CD4-positive, alpha-beta T cell (primary cell): ENCODE results near the gene DCPS. TPM values are rescaled to one million over a fixed set of nuclear protein-coding genes. Genes with fewer than 3 reads are reported as not detected.
A peak's percentile ranks its signal among the peaks of the same experiment; 100 is the strongest.
"Not testable (repeated sequence)": the region's sequence is repeated elsewhere in the genome, so short reads cannot be mapped to it uniquely, and the experiment has no call there.

Source experiments
- ATAC-seq: fragments of 200-7000 bp; cut with Tn5 transposase; one replicate; pipeline ENCODE4 v1.10.0; 2022; ENCODE audit warnings: mild to moderate bottlenecking; ENCODE audit not compliant: poor library complexity
- CTCF ChIA-PET: fragments of 350-600 bp; sonication (Branson Sonifier 250); formaldehyde crosslinking; loops from one replicate; lab custom pipeline; 2021; ENCODE audit warnings: antibody characterized with exemption, inconsistent platforms; lab: Charles Lee
- POLR2A ChIA-PET: fragments of 350-600 bp; sonication (Branson Sonifier 250); formaldehyde crosslinking; loops from one replicate; lab custom pipeline; 2021; ENCODE audit warnings: antibody characterized with exemption, inconsistent platforms; lab: Charles Lee
- DNase-seq, 14 experiments: peaks; one replicate each; pipeline ENCODE4 v3.0.0-alpha.2; 2013 to 2020; ENCODE audit warnings: mixed read lengths in 2 of 14
- H3K27ac ChIP-seq, 2 donors: one replicate each; pipeline versions ENCODE4 v1.5.1 to v1.7.0; 2013; ENCODE audit warnings: low read length in 2 of 2, low read depth in 1 of 2, mild to moderate bottlenecking in 1 of 2
- H3K27me3 ChIP-seq, 2 experiments: 1 replicate in 1 of 2; 2 replicates in 1 of 2; pipeline versions ENCODE4 v1.6.1 to v1.7.0; 2013; ENCODE audit warnings: low read length in 2 of 2, control low read depth in 1 of 2, mild to moderate bottlenecking in 1 of 2, moderate library complexity in 1 of 2; ENCODE audit not compliant: insufficient read depth in 2 of 2, control insufficient read depth in 1 of 2
- H3K36me3 ChIP-seq: one replicate; pipeline ENCODE4 v1.6.1; 2013; ENCODE audit warnings: low read length, control low read depth; ENCODE audit not compliant: insufficient read depth
- H3K4me1 ChIP-seq: one replicate; pipeline ENCODE4 v1.6.1; 2013; ENCODE audit warnings: low read length, control low read depth; ENCODE audit not compliant: insufficient read depth
- H3K4me3 ChIP-seq: one replicate; pipeline ENCODE4 v1.5.1; 2013; ENCODE audit warnings: mild to moderate bottlenecking, low read length, moderate library complexity
- H3K9me3 ChIP-seq, 2 experiments: 1 replicate in 1 of 2; 2 replicates in 1 of 2; pipeline versions ENCODE4 v1.6.1 to v1.7.0; 2013; ENCODE audit warnings: low read length in 2 of 2, mild to moderate bottlenecking in 2 of 2, control low read depth in 1 of 2, moderate library complexity in 1 of 2; ENCODE audit not compliant: control insufficient read depth in 1 of 2, insufficient read depth in 1 of 2
- H3K27ac Mint-ChIP-seq: one replicate; pipeline ENCODE4 v1.8.0; 2020; ENCODE audit warnings: mixed read lengths
- H3K27me3 Mint-ChIP-seq: one replicate; pipeline ENCODE4 v1.8.0; 2021; ENCODE audit warnings: mixed read lengths
- H3K36me3 Mint-ChIP-seq: one replicate; pipeline ENCODE4 v1.8.0; 2021; ENCODE audit warnings: low read depth, mixed read lengths
- H3K4me1 Mint-ChIP-seq: one replicate; pipeline ENCODE4 v1.8.0; 2021; ENCODE audit warnings: low read depth, mixed read lengths
- H3K4me3 Mint-ChIP-seq: one replicate; pipeline ENCODE4 v1.8.0; 2020; ENCODE audit warnings: mild to moderate bottlenecking, mixed read lengths
- H3K9me3 Mint-ChIP-seq: one replicate; pipeline ENCODE4 v1.8.0; 2020; ENCODE audit warnings: mixed read lengths
- CTCF ChIP-seq: fragments of 200-600 bp; IDR thresholded peaks from one replicate; pipeline ENCODE4 v1.8.0; 2022; ENCODE audit warnings: antibody characterized with exemption, mild to moderate bottlenecking
- intact Hi-C, 2 experiments: fragments of 100-400 bp; cut with DNase I in 1 of 2; cut with micrococcal nuclease in 1 of 2; formaldehyde crosslinking; loops; one replicate each; pipeline versions ENCODE4 v1.15.1 to v1.9.0; 2023 to 2025; cut with DNase I, micrococcal nuclease
- total RNA-seq, 174 experiments: library from RNA in 2 of 174; stranded (reverse) in 2 of 174; gene quantifications; one replicate each; pipeline ENCODE4 v1.2.3 and lab custom pipeline; 2021 to 2026

The DCPS gene
- total RNA-seq, 2 experiments from 2014 or later, result 6.2 to 6.3 TPM

GRCh38 chr11:126346586-126346940 is 42.7 kb downstream of the DCPS start:
- CTCF ChIA-PET, result no interaction called here
- Histone ChIP-seq H3K27me3 (no peaks in the 10 kb centered on the region), H3K9me3 (no peaks in the 10 kb centered on the region), H3K4me1 (no peaks in the 10 kb centered on the region), H3K36me3 (peaks cover 42% of the 10 kb centered on the region), H3K4me3 (no peak overlapping the region), H3K27ac (peak overlapping the region in 1 of 2 donors; percentile 3)
- intact Hi-C loops, result no loop called here
- no peak for TF ChIP-seq CTCF
- Mint-ChIP-seq H3K36me3 (peaks cover 43% of the 10 kb centered on the region), H3K4me1 (peaks cover 7% of the 10 kb centered on the region), H3K4me3 (no peak overlapping the region), H3K27ac (no peak overlapping the region), H3K27me3 (no peaks in the 10 kb centered on the region), H3K9me3 (no peaks in the 10 kb centered on the region)
- POLR2A ChIA-PET, result interaction anchor here (0.6 kb wide), 1 partner anchor 309 kb away, joined by 3 read pairs; no protein-coding TSS in a partner anchor
- no peak for ATAC-seq
- no peak for DNase-seq

- peaks cover 40% of the 10 kb centered on the region for H3K36me3 Mint-ChIP-seq
- DNase-seq, H3K27ac Mint-ChIP-seq, H3K4me1 ChIP-seq, ATAC-seq, CTCF ChIA-PET, H3K4me3 ChIP-seq, H3K27me3 Mint-ChIP-seq, H3K4me1 Mint-ChIP-seq, H3K27me3 ChIP-seq, H3K4me3 Mint-ChIP-seq, H3K9me3 Mint-ChIP-seq, H3K27ac ChIP-seq, intact Hi-C loops, H3K9me3 ChIP-seq: not testable (repeated sequence)
- POLR2A ChIA-PET, result interaction anchor here (0.6 to 0.7 kb wide), 2 partner anchors 143 to 309 kb away, joined by 3 read pairs; no protein-coding TSS in a partner anchor
- H3K36me3 ChIP-seq, result peaks cover 38% of the 10 kb centered on the region
These were observed 43.1 kb downstream of the DCPS start for GRCh38 chr11:126346946-126347345.

- H3K27me3 ChIP-seq, result no peaks in the 10 kb centered on the region
- no peak overlapping the region for H3K4me3 ChIP-seq
- H3K4me3 Mint-ChIP-seq, result no peak overlapping the region
- peaks cover 32% of the 10 kb centered on the region for H3K36me3 Mint-ChIP-seq
- H3K27ac Mint-ChIP-seq, result no peak overlapping the region
- no peaks in the 10 kb centered on the region for H3K9me3 Mint-ChIP-seq
- no peaks in the 10 kb centered on the region for H3K27me3 Mint-ChIP-seq
- H3K9me3 ChIP-seq, result no peaks in the 10 kb centered on the region
- no peak overlapping the region for H3K27ac ChIP-seq
- CTCF ChIA-PET, result no interaction called here
- DNase-seq (no peak), ATAC-seq (no peak)
- H3K36me3 ChIP-seq, result peaks cover 33% of the 10 kb centered on the region
- no peak for TF ChIP-seq CTCF
- POLR2A ChIA-PET, result interaction anchor here (0.7 kb wide), 1 partner anchor 144 kb away, joined by 3 read pairs; no protein-coding TSS in a partner anchor
- H3K4me1 ChIP-seq, result no peaks in the 10 kb centered on the region
- H3K4me1 Mint-ChIP-seq, result peaks cover 9% of the 10 kb centered on the region
- intact Hi-C loops, result no loop called here
These were observed 44.1 kb downstream of the DCPS start for GRCh38 chr11:126347751-126348668.
